GM19099 (cell line): ENCODE results near the gene RMDN3.

Experiments used
- POLR2A ChIP-seq: IDR thresholded peaks from 3 replicates; pipeline ENCODE4 v1.6.1; 2011; ENCODE audit warnings: low read depth; ENCODE audit not compliant: insufficient read length; ENCODE audit errors: extremely low read depth

Gene RMDN3

GRCh38 chr15:40743921-40744814, 10.9 kb downstream of the RMDN3 start:
- TF ChIP-seq POLR2A: no peak

DNA sequence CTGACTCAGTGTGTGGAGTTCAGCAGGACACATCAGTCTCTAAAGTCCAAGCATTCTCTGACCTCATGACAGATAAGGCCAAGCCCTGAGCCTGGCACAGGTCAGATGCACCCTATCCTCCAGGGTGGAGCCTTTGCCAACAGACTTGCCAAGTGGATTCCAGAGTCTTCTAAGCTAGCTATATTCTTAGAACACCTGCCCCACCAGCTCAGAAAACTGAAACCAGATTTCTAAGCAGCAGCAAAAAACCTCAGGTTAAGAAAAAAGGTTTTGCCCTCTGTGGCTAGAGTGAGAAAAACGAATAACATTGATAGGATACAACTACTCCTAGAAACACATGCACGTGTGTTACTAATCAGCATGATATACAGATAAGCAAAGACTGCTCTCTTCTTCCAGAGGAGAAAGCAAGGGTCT, 11.6 kb downstream of the RMDN3 start:
- no peak for TF ChIP-seq POLR2A

GRCh38 chr15:40739854-40740253, 15.2 kb downstream of the RMDN3 start:
- no peak for TF ChIP-seq POLR2A

- TF ChIP-seq POLR2A: no peak
Observed at GRCh38 chr15:40739047-40739446, 16.0 kb downstream of the RMDN3 start.

DNA sequence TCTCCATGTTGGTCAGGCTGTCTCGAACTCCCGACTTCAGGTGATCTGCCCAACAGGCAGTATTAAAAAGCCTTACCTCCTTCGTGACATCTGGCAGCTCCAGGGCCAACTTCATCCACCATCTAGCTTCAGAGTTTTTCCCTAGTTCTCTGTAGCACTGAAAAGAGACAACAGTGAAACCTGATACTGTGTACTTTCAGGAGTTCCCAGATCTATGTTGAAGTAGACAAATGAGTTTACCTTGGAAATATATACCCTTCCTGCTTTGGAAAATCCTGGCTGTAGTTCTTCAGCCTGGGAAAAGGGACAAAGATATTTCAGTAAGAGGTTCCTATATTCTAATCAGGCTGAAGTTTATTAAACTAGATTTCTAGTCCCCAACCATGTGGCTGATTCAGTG, 18.0 kb downstream of the RMDN3 start:
- no peak for TF ChIP-seq POLR2A

DNA sequence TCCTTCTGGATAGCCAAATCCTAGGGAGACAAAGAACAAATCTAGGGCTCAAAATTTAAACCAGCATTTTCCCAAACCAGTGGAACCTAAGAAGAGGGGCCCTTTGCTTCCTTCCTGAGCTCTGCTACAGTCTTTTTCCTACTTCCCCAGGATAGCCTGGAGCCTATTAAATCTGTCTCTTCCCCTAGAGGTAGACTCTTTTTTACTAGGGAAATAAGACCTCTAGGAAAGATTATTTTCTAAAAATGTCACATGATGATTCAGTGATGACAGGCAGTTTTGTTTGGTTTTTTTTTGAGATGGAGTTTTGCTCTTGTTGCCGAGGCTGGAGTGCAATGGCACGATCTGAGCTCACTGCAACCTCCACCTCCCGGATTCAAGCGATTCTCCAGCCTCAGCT, 18.5 kb downstream of the RMDN3 start:
- no peak for TF ChIP-seq POLR2A

GRCh38 chr15:40731034-40731433, 24.0 kb downstream of the RMDN3 start:
- TF ChIP-seq POLR2A: no peak

- TF ChIP-seq POLR2A: no peak
Observed at GRCh38 chr15:40723919-40724318, 31.1 kb downstream of the RMDN3 start.

DNA sequence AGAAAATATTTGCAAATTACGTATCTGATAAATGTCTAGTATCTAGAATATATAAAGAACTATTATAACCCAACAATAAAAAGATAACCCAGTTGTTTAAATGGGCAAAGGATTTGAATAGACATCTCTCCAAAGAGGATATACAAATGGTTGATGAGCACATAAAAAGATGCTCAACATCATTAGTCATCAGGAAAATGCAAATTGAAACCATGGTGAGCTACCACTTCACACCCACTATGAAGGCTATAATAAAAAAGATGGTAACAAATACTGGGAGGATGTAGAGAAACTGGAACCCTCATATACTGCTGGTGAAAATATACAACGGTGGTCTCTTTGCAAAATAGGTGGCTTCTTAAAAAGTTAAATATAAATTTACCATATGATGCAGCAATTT, 32.1 kb downstream of the RMDN3 start:
- no peak for TF ChIP-seq POLR2A

- no peak for TF ChIP-seq POLR2A
Observed at GRCh38 chr15:40722354-40722753, 32.7 kb downstream of the RMDN3 start.

DNA sequence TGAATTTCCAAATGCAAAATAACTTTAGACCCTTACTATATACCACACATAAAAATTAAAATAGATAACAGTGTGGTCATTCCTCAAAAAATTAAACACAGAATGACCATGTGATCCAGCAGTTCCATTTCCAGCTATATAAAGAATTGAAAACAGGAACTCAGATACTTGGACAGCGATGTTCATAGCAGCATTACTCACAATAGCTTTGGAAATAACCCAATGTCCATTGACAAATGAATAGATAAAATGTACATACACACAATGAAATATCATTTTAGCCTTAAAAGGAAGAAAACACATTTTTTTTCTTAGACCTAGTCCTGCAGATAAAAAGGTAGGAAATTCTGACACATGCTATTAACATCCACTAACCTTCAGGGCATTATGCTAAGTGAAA, 33.4 kb downstream of the RMDN3 start:
- no peak for TF ChIP-seq POLR2A

DNA sequence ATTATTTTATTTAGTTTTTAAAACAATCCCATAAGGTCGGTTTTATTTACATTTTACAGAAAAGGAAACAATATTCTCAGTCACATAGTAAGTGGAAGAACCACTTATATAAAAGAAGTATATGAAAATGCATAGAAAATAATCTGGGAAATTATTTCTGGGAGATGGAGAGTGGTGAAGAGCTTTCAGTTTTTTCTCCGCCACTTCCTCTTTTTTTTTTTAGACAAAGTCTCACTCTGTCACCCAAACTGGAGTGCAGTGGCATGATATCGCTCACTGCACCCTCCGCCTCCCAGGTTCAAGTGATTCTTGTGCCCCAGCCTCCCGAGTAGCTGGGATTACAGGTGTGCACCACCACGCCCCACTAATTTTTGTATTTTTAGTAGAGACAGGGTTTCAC, 38.9 kb downstream of the RMDN3 start:
- no peak for TF ChIP-seq POLR2A

- no peak for TF ChIP-seq POLR2A
Observed at GRCh38 chr15:40714144-40714543, 40.9 kb downstream of the RMDN3 start.

GRCh38 chr15:40706121-40706520, 48.9 kb downstream of the RMDN3 start:
- TF ChIP-seq POLR2A: no peak

DNA sequence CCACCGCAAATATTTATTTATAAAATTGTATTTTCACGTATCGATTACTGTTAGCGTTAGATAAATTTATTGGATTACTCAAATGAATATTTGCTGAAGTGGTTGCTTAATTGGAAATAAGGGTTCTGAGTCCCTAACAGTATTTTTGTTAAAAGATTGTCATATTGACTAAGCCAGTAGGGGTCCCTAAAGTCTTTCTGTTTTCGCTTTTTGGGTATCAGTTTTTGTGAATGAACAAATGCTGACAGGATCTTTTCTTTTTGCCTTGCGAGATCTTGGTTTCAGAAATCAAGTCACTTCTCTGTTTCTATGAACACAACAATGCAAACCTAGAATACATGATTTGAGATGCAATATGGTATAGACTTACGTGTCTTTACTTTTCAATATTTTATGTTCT, 53.0 kb downstream of the RMDN3 start:
- no peak for TF ChIP-seq POLR2A

DNA sequence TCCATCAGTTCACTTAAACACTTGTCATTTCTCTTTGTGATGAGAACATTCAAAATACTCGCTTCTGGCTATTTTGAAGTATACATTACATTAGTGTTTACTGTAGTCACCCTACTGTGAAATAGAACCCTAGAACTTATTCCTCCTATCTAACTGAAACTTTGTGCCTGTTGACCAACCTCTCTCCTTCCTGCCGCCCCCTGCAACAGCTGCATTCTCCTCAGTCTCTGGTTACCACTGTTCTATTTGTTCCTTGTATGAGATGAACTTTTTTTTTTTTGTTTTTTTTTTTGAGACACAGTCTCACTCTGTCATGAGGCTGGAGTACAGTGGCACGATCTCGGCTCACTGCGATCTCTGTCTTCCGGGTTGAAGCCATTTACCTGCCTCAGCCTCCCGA, 57.1 kb downstream of the RMDN3 start:
- no peak for TF ChIP-seq POLR2A

DNA sequence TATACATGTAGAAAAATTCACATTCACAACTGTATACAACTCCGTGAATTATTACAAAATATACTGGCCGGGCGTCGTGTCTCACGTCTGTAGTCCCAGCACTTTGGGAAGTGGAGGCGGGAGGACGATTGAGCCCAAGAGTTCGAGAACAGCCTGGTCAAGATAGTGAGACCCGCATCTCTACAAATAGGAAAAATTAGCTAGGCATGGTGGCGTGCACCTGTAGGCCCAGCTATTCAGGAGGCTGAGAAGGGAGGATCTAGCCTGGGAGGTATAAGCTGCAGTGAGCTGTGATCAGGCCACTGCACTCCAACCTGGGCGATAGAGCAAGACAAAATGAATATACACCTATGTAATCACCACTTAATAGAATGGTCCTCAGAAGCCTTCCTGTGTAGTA, 58.8 kb downstream of the RMDN3 start:
- no peak for TF ChIP-seq POLR2A

GRCh38 chr15:40695469-40695890, 59.6 kb downstream of the RMDN3 start:
- no peak for TF ChIP-seq POLR2A
